Activated naive CD4-positive, alpha-beta T cell treated with anti-CD3 and anti-CD28 coated beads, Interleukin-2, amount 50 U/mL, for 24 hours (primary cell): ENCODE data around the gene LY6G5C.

Experiments
- H3K27ac Mint-ChIP-seq: one replicate; pipeline ENCODE4 v1.8.0; 2021; ENCODE audit warnings: mild to moderate bottlenecking, mixed read lengths
- H3K27me3 Mint-ChIP-seq: one replicate; pipeline ENCODE4 v1.8.0; 2021; ENCODE audit warnings: mixed read lengths
- H3K36me3 Mint-ChIP-seq: one replicate; pipeline ENCODE4 v1.8.0; 2021; ENCODE audit warnings: mixed read lengths
- H3K4me1 Mint-ChIP-seq: one replicate; pipeline ENCODE4 v1.8.0; 2021; ENCODE audit warnings: mixed read lengths
- H3K4me3 Mint-ChIP-seq: one replicate; pipeline ENCODE4 v1.8.0; 2021; ENCODE audit warnings: mild to moderate bottlenecking, mixed read lengths
- H3K9me3 Mint-ChIP-seq: one replicate; pipeline ENCODE4 v1.8.0; 2021; ENCODE audit warnings: mixed read lengths

The LY6G5C gene

DNA sequence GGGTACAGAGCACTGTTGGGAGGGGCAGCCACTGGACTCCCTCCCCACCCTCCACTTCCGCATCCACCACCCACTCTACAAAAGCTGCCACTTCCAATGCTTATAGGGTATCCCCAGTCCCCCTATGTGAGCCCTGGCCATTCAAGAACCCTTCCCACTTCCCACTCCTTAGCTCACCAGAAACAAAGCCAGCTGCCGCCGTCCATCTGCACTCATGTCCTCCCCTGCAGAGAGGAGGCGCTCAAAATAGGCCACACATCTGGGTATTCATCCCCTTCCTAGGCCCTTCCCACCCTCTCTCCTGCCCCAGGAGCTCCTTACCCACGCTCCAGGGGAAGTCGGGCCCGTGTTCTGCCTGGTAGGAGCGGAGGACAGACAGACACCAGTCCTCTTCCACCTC lies 6.5 kb upstream of the LY6G5C start:
- H3K4me3 Mint-ChIP-seq: no peak overlapping the region
- peaks cover 3% of the 10 kb centered on the region for H3K36me3 Mint-ChIP-seq
- no peaks in the 10 kb centered on the region for H3K4me1 Mint-ChIP-seq
- H3K9me3 Mint-ChIP-seq: no peaks in the 10 kb centered on the region
- no peaks in the 10 kb centered on the region for H3K27me3 Mint-ChIP-seq
- H3K27ac Mint-ChIP-seq: no peak overlapping the region

DNA sequence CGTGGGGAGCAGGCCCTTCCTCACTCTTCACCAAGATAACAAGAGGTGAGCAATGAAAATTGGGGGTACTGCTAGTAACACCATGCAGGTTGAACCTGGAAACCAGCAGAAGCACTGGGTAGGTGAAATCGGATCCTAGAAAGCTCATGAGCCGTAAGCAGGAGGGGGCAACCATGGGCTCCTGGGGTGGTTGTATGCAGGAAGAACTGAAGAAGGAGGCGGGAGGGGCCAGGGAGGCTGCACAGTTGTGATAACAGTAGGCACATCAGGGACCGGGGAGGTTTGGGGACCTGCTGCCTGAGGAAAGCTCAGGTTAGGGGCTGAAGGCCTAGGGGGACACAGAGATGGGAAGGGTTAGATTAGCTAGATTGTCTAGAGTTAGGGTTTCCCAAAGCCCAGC lies 5.6 kb upstream of the LY6G5C start:
- Mint-ChIP-seq H3K36me3 (peaks cover 3% of the 10 kb centered on the region), H3K27me3 (no peaks in the 10 kb centered on the region), H3K4me1 (peaks cover 5% of the 10 kb centered on the region), H3K9me3 (no peaks in the 10 kb centered on the region), H3K4me3 (no peak overlapping the region), H3K27ac (no peak overlapping the region)

DNA sequence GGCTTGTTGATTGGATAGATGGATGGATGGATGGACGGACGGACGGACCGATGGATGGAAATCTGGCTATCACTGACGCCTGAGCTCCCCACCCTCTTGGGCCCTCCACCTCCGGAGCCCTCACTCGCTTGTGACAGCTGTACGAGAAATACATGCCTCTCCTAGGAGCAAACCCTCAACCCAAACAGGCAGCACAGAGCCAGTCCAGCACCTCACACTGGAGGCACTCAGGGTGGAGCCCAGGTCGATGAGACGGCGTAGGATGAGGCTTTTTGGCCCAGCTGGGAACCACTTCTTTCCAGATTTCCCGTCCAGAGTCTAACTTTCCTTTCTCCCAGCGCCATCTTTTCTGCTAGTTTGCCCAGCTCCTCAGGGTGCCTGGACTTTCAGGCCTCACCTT lies 2.7 kb upstream of the LY6G5C start:
- no peaks in the 10 kb centered on the region for H3K9me3 Mint-ChIP-seq
- peaks cover 2% of the 10 kb centered on the region for H3K36me3 Mint-ChIP-seq
- H3K4me3 Mint-ChIP-seq: no peak overlapping the region
- H3K27ac Mint-ChIP-seq: no peak overlapping the region
- no peaks in the 10 kb centered on the region for H3K27me3 Mint-ChIP-seq
- peaks cover 20% of the 10 kb centered on the region for H3K4me1 Mint-ChIP-seq

DNA sequence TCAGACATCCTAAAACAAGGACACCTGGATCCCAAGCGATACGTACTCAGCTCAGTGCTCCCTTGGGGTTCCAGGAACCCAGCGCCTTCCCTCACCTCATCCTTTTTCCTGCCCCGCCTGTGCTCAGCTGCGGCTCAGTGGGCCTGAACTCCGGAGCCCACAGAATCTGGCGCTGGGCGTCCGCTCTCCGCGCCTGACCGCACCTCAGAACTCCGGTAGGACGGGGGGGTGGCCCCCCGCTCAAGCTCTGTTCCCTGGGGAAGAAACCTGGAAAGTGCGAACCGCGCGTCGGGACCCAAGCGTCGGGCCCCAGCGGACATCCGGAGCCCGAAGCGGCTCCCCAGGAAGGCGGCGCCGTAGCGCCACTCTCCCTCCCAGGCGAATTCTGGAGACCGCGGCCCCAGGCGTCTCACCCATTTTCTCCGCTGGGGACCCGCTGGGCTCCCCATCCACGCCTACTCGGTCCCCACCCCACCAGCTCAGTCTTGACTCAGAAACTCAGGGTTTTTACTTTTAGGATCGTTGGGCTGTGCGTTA lies 336 bp upstream of the LY6G5C start:
- Mint-ChIP-seq H3K36me3 (no peaks in the 10 kb centered on the region), H3K4me3 (peak overlapping the region; percentile 89), H3K4me1 (peaks cover 24% of the 10 kb centered on the region), H3K9me3 (no peaks in the 10 kb centered on the region), H3K27ac (no peak overlapping the region), H3K27me3 (no peaks in the 10 kb centered on the region)

DNA sequence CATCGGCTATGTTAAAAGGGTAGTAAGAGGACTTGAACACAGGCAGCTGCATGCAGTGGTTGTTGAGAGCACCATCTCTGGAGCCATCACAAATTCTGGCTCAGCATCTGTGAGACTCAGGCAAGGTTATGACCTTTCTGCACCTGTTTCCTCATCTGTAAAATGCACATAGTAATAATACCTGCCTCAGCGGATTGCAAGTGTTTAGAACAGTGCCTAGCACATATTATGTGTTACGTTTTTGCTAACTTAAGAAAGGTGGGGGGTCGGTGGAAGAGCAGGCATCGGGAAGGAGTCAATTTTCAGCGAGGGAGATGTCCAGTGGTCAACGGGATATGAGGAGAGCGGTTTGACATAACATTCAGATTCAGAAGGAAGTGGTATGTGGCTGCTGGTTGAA lies 2.9 kb downstream of the LY6G5C start:
- Mint-ChIP-seq H3K4me3 (no peak overlapping the region), H3K36me3 (no peaks in the 10 kb centered on the region), H3K9me3 (no peaks in the 10 kb centered on the region), H3K27ac (no peak overlapping the region), H3K27me3 (no peaks in the 10 kb centered on the region), H3K4me1 (peaks cover 24% of the 10 kb centered on the region)

DNA sequence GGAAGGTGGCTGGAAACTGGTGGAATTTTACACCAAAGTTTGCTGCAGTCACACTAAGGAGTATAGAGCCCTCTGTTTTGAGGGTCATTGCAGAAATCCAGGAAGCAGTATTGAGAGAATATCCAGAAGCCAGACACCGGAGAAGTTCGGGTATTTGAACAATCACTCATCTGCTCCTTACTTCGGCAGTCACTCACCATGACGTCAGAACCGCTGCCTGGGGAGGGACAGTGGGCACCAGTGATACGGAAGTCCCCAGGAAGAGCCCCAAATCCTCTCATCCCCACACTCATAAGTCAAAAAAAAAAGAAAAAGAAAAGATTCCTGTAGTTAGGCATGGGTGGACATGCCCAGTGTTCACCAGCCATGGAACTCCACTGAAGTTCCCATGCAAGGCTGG lies 4.0 kb downstream of the LY6G5C start:
- H3K27me3 Mint-ChIP-seq: no peaks in the 10 kb centered on the region
- H3K27ac Mint-ChIP-seq: no peak overlapping the region
- H3K4me3 Mint-ChIP-seq: no peak overlapping the region
- peaks cover 5% of the 10 kb centered on the region for H3K36me3 Mint-ChIP-seq
- peaks cover 23% of the 10 kb centered on the region for H3K4me1 Mint-ChIP-seq
- no peaks in the 10 kb centered on the region for H3K9me3 Mint-ChIP-seq

DNA sequence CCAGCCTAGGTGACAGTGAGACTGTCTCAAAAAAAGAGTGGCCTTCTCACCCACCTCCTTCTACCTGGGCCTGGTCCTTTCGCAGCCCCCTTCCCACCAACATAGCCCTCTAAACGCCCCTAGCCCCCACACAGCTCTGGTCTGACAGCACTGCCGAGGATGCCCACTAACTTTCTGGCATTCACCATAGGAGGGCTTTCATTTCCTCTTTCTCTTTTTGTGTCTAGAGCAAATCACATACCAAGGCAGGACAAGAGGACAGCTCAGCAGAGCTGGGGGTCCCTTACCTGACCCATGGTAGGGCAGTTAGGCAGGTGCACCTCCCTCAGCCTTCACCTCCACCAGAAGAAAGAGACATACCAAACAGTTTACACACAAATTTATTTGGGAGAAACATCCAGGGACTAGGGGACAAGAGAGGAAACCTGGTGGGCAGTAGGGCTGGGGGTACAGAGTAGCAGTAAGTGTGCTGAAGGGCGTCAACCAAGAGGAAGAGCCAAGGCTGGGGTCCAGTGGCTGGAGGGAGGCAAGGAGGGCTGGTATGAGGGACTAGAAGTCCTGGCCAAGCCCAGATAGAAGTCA lies 4.5 kb downstream of the LY6G5C start:
- no peaks in the 10 kb centered on the region for H3K9me3 Mint-ChIP-seq

DNA sequence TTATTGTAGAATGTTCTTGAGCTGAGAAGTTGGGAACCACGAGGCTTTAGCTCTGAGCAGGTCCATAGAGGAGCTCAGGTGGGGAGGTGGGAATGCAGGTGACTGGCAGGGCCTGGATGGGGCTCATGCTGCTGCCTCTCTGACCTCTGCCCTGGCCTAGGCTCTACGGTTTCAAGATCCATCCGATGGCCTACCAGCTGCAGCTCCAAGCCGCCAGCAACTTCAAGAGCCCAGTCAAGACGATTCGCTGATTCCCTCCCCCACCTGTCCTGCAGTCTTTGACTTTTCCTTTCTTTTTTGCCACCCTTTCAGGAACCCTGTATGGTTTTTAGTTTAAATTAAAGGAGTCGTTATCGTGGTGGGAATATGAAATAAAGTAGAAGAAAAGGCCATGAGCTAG lies 11.2 kb downstream of the LY6G5C start, which contains the start of gene LY6G5B:
LY6G5B (plus strand) TSS at position 301 of the 400 bp plus-strand sequence. CDS start 975 bp downstream, outside the sequence.
- H3K27me3 Mint-ChIP-seq: no peaks in the 10 kb centered on the region
- no peak within 1 kb of the TSS for H3K27ac Mint-ChIP-seq
- H3K36me3 Mint-ChIP-seq: peaks cover 20% of the 10 kb centered on the region
- peaks cover 35% of the 10 kb centered on the region for H3K4me1 Mint-ChIP-seq
- H3K4me3 Mint-ChIP-seq: no peak within 1 kb of the TSS
- H3K9me3 Mint-ChIP-seq: no peaks in the 10 kb centered on the region

More for the DNA sequence above, 4.5 kb downstream of the LY6G5C start:
- no peaks in the 10 kb centered on the region for H3K27me3 Mint-ChIP-seq
- peaks cover 18% of the 10 kb centered on the region for H3K4me1 Mint-ChIP-seq
- H3K36me3 Mint-ChIP-seq: peaks cover 5% of the 10 kb centered on the region
- H3K27ac Mint-ChIP-seq: no peak overlapping the region
- no peak overlapping the region for H3K4me3 Mint-ChIP-seq

DNA sequence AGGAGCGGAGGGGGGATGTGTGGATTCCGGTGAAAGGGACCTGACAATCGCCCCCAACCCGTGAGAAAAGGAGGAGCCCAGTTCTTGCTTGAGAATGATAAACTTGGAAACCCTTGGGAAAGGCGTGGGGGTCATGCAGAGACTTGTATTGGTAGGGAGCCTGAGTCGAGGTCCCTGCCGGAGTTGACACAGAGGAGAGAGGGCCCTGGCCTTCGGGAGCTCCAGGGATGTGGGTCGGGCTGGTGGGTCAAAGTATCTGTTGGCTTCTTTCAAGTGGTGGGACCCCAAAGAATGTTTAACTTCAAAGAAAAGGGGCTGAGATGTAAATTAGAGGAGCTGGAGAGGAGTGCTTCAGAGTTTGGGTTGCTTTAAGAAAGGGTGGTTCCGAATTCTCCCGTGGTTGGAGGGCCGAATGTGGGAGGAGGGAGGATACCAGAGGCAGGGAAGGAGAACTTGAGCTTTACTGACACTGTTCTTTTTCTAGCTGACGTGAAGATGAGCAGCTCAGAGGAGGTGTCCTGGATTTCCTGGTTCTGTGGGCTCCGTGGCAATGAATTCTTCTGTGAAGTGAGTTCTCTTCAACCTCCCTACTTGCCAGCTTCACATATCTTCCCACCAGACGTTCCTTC lies 14.4 kb downstream of the LY6G5C start:
- Mint-ChIP-seq H3K27me3 (no peaks in the 10 kb centered on the region), H3K4me1 (peaks cover 59% of the 10 kb centered on the region), H3K36me3 (peaks cover 26% of the 10 kb centered on the region), H3K4me3 (peak overlapping the region; percentile 99), H3K9me3 (no peaks in the 10 kb centered on the region), H3K27ac (peak overlapping the region; percentile 99)

DNA sequence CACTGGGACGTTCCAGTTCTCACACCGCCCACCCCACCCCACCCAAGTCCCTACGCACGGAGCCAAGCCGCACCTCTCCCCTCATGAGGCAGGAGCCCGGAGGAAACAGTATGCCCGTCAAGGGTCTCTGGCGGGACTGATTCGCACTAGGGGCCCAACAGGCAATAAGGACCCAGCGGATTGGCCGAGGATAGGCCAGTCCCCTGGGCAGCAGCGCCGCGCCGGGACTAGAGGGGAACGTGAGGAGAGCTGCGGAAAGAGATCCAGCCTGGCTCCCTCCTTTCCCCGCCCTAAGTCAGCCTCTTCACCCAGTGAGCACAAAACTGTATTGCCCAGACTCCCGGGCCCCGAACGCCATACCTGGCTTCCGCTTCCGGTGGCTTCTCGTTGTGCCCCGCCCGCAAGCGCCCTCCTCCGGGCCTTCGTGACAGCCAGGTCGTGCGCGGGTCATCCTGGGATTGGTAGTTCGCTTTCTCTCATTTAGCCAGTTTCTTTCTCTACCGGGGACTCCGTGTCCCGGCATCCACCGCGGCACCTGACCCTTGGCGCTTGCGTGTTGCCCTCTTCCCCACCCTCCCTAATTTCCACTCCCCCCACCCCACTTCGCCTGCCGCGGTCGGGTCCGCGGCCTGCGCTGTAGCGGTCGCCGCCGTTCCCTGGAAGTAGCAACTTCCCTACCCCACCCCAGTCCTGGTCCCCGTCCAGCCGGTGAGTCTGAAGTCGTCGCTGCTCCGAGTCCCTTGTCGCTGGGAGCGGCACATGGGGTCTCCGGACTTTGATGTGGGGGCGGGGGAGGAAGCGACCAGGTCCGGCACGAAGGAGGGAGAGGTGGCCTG lies 15.1 kb downstream of the LY6G5C start, which contains the start of gene CSNK2B:
CSNK2B (plus strand) TSS at position 580 of the 836 bp plus-strand sequence. CDS start 752 bp downstream, outside the sequence.
- peak within 1 kb of the TSS; percentile 99 for H3K4me3 Mint-ChIP-seq
- H3K36me3 Mint-ChIP-seq: peaks cover 26% of the 10 kb centered on the region
- peak within 1 kb of the TSS; percentile 99 for H3K27ac Mint-ChIP-seq
- peaks cover 65% of the 10 kb centered on the region for H3K4me1 Mint-ChIP-seq
- H3K27me3 Mint-ChIP-seq: no peaks in the 10 kb centered on the region
- no peaks in the 10 kb centered on the region for H3K9me3 Mint-ChIP-seq

DNA sequence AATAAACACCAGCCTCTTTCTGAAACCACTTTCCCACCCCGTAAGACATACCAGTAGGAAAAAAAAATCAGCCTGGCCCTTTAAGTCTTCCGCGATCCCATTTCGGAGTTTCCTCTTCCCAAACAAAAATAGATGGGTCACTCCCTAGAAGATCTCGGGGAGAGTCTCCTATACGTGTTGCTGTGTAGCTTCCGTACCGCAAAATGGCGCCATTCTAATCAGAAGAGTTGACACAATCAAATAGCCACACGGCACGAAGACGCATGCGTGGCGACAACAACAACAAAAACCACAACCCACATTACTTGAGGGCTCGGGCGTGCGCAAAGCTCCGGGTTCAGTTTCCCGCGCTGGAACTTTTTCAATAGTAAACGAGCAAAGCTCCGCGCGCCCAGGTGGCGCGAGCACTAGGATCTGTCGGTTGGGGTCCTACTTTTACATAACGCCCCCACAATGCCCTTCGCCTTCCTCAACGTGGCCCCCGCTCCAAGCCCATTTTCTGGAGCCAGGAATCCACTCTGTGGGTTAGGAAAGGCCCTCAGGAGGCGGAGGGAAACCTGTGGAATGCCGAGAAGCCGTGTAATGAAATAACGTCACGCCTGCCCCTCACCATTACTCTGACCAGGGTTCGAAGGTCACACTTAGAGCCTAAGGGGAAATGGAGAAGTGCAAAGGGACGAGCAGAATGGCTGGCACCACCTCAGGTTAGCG lies 15.9 kb downstream of the LY6G5C start, which contains the start of gene GPANK1:
GPANK1 (minus strand) TSS at position 208 of the 711 bp plus-strand sequence. CDS start 519 bp downstream, outside the sequence.
- Mint-ChIP-seq H3K9me3 (no peaks in the 10 kb centered on the region), H3K4me3 (peak within 1 kb of the TSS; percentile 99), H3K27me3 (no peaks in the 10 kb centered on the region), H3K4me1 (peaks cover 68% of the 10 kb centered on the region), H3K27ac (peak within 1 kb of the TSS; percentile 99), H3K36me3 (peaks cover 26% of the 10 kb centered on the region)

DNA sequence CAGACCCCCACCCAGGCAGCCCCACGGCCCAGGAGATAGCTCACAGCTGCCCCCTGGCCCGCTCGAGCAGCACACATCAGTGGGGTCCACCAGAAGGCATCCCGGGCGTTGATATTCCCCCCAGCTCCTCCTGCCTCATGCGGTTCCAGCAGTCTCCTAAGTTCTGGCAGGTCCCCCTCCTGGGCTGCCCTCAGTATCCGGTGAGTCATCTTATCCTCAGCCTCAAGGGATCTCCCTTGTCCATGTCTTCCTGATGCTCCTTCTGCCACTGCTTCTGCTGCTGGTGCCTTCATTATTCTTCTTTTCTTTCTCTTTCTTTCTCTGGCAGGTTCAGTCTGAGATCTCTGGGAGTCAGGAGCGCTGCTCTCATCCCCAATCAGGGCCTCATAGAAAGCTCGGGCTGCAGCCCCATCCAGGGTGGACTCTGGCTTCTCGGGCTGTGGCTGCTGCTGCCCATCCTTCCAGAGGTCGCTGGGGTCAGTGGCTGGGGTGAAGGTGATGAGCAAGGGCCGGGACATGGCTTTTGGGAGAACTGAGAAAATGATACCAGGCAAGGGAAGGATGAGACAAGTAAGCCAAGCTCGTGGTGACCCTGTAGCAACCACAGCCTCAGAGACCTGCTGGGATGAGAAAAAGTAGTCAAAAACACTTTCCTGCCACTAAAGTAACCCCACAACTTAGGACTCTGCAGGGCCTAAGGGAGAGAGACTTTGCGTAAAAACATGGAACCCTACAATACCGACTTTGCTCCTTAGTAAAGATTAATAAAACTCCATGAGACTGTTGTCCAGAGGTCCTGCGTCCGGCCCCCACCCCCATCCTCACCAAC lies 16.7 kb downstream of the LY6G5C start:
- Mint-ChIP-seq H3K4me3 (peak overlapping the region; percentile 99), H3K36me3 (peaks cover 26% of the 10 kb centered on the region), H3K27me3 (no peaks in the 10 kb centered on the region), H3K9me3 (no peaks in the 10 kb centered on the region), H3K4me1 (peaks cover 75% of the 10 kb centered on the region), H3K27ac (peak overlapping the region; percentile 99)

DNA sequence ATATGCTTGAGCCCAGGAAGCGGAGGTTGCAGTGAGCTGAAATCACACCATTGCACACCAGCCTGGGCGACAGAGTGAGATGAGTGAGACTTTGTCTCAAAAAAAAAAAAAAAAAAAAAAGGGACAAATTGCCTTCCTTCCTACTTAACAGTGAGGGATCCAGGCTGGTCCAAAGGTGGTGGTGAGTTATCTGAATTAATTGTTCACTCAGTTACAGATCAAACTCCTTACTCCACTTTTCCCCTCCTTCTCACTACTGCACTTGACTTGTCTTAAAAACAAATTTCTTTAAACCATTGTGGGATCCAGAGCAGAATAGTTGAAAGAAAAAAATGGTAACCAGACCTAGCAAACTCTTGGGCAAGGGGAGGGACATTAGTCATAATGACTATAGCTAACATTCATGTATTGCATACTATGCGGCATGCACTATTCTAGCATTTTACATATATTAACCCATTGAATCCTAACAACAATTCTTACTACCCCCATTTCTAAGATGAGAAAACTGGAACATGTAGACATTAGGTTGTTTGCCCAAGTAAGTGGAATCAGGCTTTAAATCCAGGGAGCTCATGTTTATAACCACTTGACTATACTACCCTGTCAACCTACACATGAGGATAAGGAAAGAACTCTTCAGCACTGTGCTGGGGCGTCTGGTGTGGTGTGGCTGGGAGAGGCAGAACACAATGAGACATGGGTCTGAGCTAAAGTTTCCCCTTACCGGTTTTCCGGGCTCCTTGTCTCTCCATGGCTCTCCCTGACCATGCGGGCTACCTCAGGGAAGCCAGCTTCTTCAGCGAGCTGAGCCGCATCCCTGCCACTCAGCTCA lies 17.5 kb downstream of the LY6G5C start:
- Mint-ChIP-seq H3K4me1 (peaks cover 75% of the 10 kb centered on the region), H3K9me3 (no peaks in the 10 kb centered on the region), H3K27me3 (no peaks in the 10 kb centered on the region), H3K27ac (peak overlapping the region; percentile 99), H3K36me3 (peaks cover 26% of the 10 kb centered on the region), H3K4me3 (peak overlapping the region; percentile 99)
